Osteocyte (in vitro differentiated cells): ENCODE results near the gene GPLD1. TPM values are rescaled to one million over a fixed set of nuclear protein-coding genes. Genes with fewer than 3 reads are reported as not detected.

ENCODE experiments used
- DNase-seq: peaks from one replicate; pipeline ENCODE4 v3.0.0; 2021; ENCODE audit warnings: mixed read lengths; ENCODE audit not compliant: unreplicated experiment; ENCODE audit errors: extremely low spot score
- H3K27ac Mint-ChIP-seq: one replicate; pipeline ENCODE4 v1.8.0; 2021; ENCODE audit warnings: mild to moderate bottlenecking, mixed read lengths; ENCODE audit not compliant: unreplicated experiment
- H3K27me3 Mint-ChIP-seq: one replicate; pipeline ENCODE4 v1.8.0; 2021; ENCODE audit warnings: mixed read lengths; ENCODE audit not compliant: unreplicated experiment
- H3K36me3 Mint-ChIP-seq: one replicate; pipeline ENCODE4 v1.8.0; 2021; ENCODE audit warnings: mixed read lengths; ENCODE audit not compliant: unreplicated experiment
- H3K4me1 Mint-ChIP-seq: one replicate; pipeline ENCODE4 v1.8.0; 2021; ENCODE audit warnings: mixed read lengths; ENCODE audit not compliant: unreplicated experiment
- H3K4me3 Mint-ChIP-seq: one replicate; pipeline ENCODE4 v1.8.0; 2021; ENCODE audit warnings: mild to moderate bottlenecking, moderate library complexity, mixed read lengths; ENCODE audit not compliant: unreplicated experiment
- H3K9me3 Mint-ChIP-seq: one replicate; pipeline ENCODE4 v1.8.0; 2021; ENCODE audit warnings: mixed read lengths; ENCODE audit not compliant: unreplicated experiment
- CTCF ChIP-seq: fragments of 200-600 bp; sonication (generic); IDR thresholded peaks from 2 replicates; pipeline ENCODE4 v1.5.0; 2021; ENCODE audit warnings: antibody characterized with exemption, mild to moderate bottlenecking, moderate library complexity
- total RNA-seq: library from RNA; stranded (reverse); gene quantifications from 2 replicates; pipeline ENCODE4 v1.2.1, GENCODE V29; 2021

Gene GPLD1
- total RNA-seq, 1 donor from 2014 or later: 1.9 TPM

GRCh38 chr6:24480705-24481104 is 8.7 kb downstream of the GPLD1 start:
- peak; percentile 59 for DNase-seq
- H3K4me3 Mint-ChIP-seq: no peak overlapping the region
- no peaks in the 10 kb centered on the region for H3K27me3 Mint-ChIP-seq
- TF ChIP-seq CTCF: no peak
- H3K36me3 Mint-ChIP-seq: no peaks in the 10 kb centered on the region
- H3K9me3 Mint-ChIP-seq: no peaks in the 10 kb centered on the region
- H3K27ac Mint-ChIP-seq: no peak overlapping the region
- H3K4me1 Mint-ChIP-seq: peaks cover 4% of the 10 kb centered on the region

- Mint-ChIP-seq H3K36me3 (no peaks in the 10 kb centered on the region), H3K27ac (no peak overlapping the region), H3K9me3 (no peaks in the 10 kb centered on the region), H3K4me1 (peaks cover 4% of the 10 kb centered on the region), H3K27me3 (no peaks in the 10 kb centered on the region), H3K4me3 (no peak overlapping the region)
- no peak for DNase-seq
- no peak for TF ChIP-seq CTCF
These were observed 10.5 kb downstream of the GPLD1 start for GRCh38 chr6:24478903-24479302.

- no peaks in the 10 kb centered on the region for H3K27me3 Mint-ChIP-seq
- H3K4me1 Mint-ChIP-seq: peaks cover 6% of the 10 kb centered on the region
- no peak for TF ChIP-seq CTCF
- H3K9me3 Mint-ChIP-seq: no peaks in the 10 kb centered on the region
- no peak overlapping the region for H3K4me3 Mint-ChIP-seq
- no peaks in the 10 kb centered on the region for H3K36me3 Mint-ChIP-seq
- no peak overlapping the region for H3K27ac Mint-ChIP-seq
- no peak for DNase-seq
These were observed 12.3 kb downstream of the GPLD1 start for GRCh38 chr6:24477070-24477469.

- no peak overlapping the region for H3K27ac Mint-ChIP-seq
- no peaks in the 10 kb centered on the region for H3K27me3 Mint-ChIP-seq
- H3K36me3 Mint-ChIP-seq: no peaks in the 10 kb centered on the region
- no peak for TF ChIP-seq CTCF
- DNase-seq: peak; percentile 4
- no peaks in the 10 kb centered on the region for H3K9me3 Mint-ChIP-seq
- H3K4me3 Mint-ChIP-seq: no peak overlapping the region
- H3K4me1 Mint-ChIP-seq: peaks cover 10% of the 10 kb centered on the region
These were observed 12.7 kb downstream of the GPLD1 start for GRCh38 chr6:24476631-24477030.

GRCh38 chr6:24472181-24472580 is 17.2 kb downstream of the GPLD1 start:
- H3K36me3 Mint-ChIP-seq: no peaks in the 10 kb centered on the region
- peak overlapping the region; percentile 52 for H3K27ac Mint-ChIP-seq
- no peak overlapping the region for H3K4me3 Mint-ChIP-seq
- DNase-seq: no peak
- no peaks in the 10 kb centered on the region for H3K27me3 Mint-ChIP-seq
- H3K9me3 Mint-ChIP-seq: no peaks in the 10 kb centered on the region
- peaks cover 22% of the 10 kb centered on the region for H3K4me1 Mint-ChIP-seq
- TF ChIP-seq CTCF: no peak
